ENCODE results near the gene GALNT8.

DNA sequence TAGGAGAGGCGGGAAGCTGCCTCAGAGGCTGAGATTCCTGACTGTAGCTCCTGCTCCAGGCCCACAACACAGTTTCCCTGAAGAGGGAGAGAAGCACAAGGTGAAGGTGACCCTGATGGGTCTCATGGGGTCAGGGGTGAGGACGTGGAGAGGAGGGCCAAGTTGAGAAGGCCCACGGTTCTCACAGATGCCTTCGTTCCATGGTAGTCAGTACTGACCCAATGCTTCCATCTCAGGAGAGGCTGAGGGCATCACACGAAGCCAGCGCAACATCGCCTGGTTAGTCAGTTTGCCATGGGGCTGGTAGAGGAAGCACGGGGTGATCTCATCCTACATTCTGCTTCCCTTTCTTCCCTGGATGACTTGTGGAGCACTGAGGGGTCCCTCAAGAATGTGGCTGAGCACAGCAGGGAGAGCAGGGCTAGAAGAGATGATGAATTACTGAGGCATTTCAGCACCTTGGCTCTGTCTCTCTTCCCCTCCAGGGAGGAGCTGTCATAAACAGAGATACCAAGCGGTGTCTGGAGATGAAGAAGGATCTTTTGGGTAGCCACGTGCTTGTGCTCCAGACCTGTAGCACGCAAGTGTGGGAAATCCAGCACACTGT lies 51.9 kb downstream of the GALNT8 start:
- TF ChIP-seq EZH2 (IDR thresholded peaks at IDR 0.05; ENCODE audit: low read depth, unreplicated experiment): no peak
- TF ChIP-seq POLR2AphosphoS5 (IDR thresholded peaks at IDR 0.05; ENCODE audit: low read depth): no peak
- TF ChIP-seq, protein P1, sequence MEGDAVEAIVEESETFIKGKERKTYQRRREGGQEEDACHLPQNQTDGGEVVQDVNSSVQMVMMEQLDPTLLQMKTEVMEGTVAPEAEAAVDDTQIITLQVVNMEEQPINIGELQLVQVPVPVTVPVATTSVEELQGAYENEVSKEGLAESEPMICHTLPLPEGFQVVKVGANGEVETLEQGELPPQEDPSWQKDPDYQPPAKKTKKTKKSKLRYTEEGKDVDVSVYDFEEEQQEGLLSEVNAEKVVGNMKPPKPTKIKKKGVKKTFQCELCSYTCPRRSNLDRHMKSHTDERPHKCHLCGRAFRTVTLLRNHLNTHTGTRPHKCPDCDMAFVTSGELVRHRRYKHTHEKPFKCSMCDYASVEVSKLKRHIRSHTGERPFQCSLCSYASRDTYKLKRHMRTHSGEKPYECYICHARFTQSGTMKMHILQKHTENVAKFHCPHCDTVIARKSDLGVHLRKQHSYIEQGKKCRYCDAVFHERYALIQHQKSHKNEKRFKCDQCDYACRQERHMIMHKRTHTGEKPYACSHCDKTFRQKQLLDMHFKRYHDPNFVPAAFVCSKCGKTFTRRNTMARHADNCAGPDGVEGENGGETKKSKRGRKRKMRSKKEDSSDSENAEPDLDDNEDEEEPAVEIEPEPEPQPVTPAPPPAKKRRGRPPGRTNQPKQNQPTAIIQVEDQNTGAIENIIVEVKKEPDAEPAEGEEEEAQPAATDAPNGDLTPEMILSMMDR (conservative IDR thresholded peaks at IDR 0.05; ENCODE audit: low read depth in 2 of 2): no peak
- TF ChIP-seq ZNF114 (CRISPR knock-in tag; IDR thresholded peaks at IDR 0.05): no peak
- TF ChIP-seq, protein P2, sequence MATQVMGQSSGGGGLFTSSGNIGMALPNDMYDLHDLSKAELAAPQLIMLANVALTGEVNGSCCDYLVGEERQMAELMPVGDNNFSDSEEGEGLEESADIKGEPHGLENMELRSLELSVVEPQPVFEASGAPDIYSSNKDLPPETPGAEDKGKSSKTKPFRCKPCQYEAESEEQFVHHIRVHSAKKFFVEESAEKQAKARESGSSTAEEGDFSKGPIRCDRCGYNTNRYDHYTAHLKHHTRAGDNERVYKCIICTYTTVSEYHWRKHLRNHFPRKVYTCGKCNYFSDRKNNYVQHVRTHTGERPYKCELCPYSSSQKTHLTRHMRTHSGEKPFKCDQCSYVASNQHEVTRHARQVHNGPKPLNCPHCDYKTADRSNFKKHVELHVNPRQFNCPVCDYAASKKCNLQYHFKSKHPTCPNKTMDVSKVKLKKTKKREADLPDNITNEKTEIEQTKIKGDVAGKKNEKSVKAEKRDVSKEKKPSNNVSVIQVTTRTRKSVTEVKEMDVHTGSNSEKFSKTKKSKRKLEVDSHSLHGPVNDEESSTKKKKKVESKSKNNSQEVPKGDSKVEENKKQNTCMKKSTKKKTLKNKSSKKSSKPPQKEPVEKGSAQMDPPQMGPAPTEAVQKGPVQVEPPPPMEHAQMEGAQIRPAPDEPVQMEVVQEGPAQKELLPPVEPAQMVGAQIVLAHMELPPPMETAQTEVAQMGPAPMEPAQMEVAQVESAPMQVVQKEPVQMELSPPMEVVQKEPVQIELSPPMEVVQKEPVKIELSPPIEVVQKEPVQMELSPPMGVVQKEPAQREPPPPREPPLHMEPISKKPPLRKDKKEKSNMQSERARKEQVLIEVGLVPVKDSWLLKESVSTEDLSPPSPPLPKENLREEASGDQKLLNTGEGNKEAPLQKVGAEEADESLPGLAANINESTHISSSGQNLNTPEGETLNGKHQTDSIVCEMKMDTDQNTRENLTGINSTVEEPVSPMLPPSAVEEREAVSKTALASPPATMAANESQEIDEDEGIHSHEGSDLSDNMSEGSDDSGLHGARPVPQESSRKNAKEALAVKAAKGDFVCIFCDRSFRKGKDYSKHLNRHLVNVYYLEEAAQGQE (IDR thresholded peaks at IDR 0.05; ENCODE audit: unreplicated experiment): no peak
